ENCODE measurements around the gene HDAC8. TPM values are rescaled to one million over a fixed set of nuclear protein-coding genes. Genes with fewer than 3 reads are reported as not detected.

The HDAC8 gene
- total and polyA plus RNA-seq, 9 of the 15 experiments (the other 6 are each of a cell fraction or from before 2014, with no cell fraction given), result 18.9 to 53.8 (median 28.7) TPM

GRCh38 chrX:72307646-72308051, 265.0 kb downstream of the HDAC8 start:
- DNase-seq (ENCODE audit: extremely low read depth in 1 of 4, low spot score in 3 of 4) (peak in 1 of 4 experiments; percentile 2), ATAC-seq (no peak; the same call in 2 of the 3 replicates), FAIRE-seq (no peak)
- TF ChIP-seq MEF2A (IDR thresholded peaks at IDR 0.05; ENCODE audit: control insufficient read depth, low read depth, low read length) (no peak), CBX2 (IDR thresholded peaks at IDR 0.05; ENCODE audit: insufficient read depth, low read length, poor library complexity, severe bottlenecking) (no peak), ZNF609 (CRISPR knock-in tag; IDR thresholded peaks at IDR 0.05; ENCODE audit: borderline replicate concordance) (no peak), PHTF2 (CRISPR knock-in tag; IDR thresholded peaks at IDR 0.05) (no peak), U2AF2 (optimal IDR thresholded peaks at IDR 0.05; ENCODE audit: low read depth, low read length) (no peak), JUND (IDR thresholded peaks at IDR 0.05; ENCODE audit: borderline replicate concordance, low read depth, low read length) (no peak), JUND (tag; IDR thresholded peaks at IDR 0.05; ENCODE audit: borderline replicate concordance, low read depth, low read length) (no peak), KDM5B (IDR thresholded peaks at IDR 0.05; ENCODE audit: insufficient replicate concordance, low read depth, low read length) (no peak), SRSF9 (IDR thresholded peaks at IDR 0.05; ENCODE audit: borderline replicate concordance, low read depth, low read length) (no peak), KLF1 (tag; IDR thresholded peaks at IDR 0.05) (no peak), SIN3B (IDR thresholded peaks at IDR 0.05; ENCODE audit: low read depth) (no peak), KDM1A (IDR thresholded peaks at IDR 0.05) (no peak), ZNF444 (CRISPR knock-in tag; IDR thresholded peaks at IDR 0.05) (no peak), MEF2D (tag; conservative IDR thresholded peaks at IDR 0.05; ENCODE audit: low read depth) (no peak)
- H3K4me2 ChIP-seq (ENCODE audit: insufficient read depth, low read length), result 0 out of 2 replicates have a peak overlapping the region, but pooled peaks have one; percentile 5
- H3K4me3 ChIP-seq, result 0 out of 2 replicates have a peak overlapping the region, but pooled peaks have one; percentile 40
- in situ Hi-C loops (cut with MboI) (loop anchor here (25.0 kb wide), 1 partner anchor 230 kb away; no protein-coding TSS in a partner anchor), intact Hi-C loops (cut with micrococcal nuclease) (no loop called here)
- H3K9me1 ChIP-seq (ENCODE audit: control insufficient read depth, insufficient read depth, low read length), result no peaks in the 10 kb centered on the region
- H3K27ac ChIP-seq (ENCODE audit: extremely low read depth, low read depth, low read length), result no peak overlapping the region
- H4K20me1 ChIP-seq (replicated peaks; ENCODE audit: control insufficient read depth, insufficient read depth, low read length), result no peaks in the 10 kb centered on the region
- H3K36me3 ChIP-seq (ENCODE audit: control insufficient read depth, insufficient read depth, low read length), result no peaks in the 10 kb centered on the region
- no peaks in the 10 kb centered on the region for H3K9me3 ChIP-seq (replicated peaks; ENCODE audit: control insufficient read depth, insufficient read depth, low read depth, low read length)
- H2AFZ ChIP-seq (ENCODE audit: low read depth, low read length), result peak overlapping the region; percentile 38
- BruUV-seq (replicated peaks), result no TSS peak
- peak overlapping the region; percentile 49 to 88; a peak in 3 of 4 replicates for H3K9ac ChIP-seq (ENCODE audit: insufficient read depth in 1 of 2, low read depth in 2 of 2, low read length in 2 of 2)
- no peaks in the 10 kb centered on the region for H3K79me2 ChIP-seq (ENCODE audit: control insufficient read depth, insufficient read depth, low read length)
- peaks cover 2 to 37% of the 10 kb centered on the region in 2 experiments; a peak in 3 of 5 replicates for H3K4me1 ChIP-seq (replicated peaks in 1 of 2; ENCODE audit: control insufficient read depth in 2 of 2, insufficient read depth in 2 of 2, low read length in 2 of 2)
- 38% methylated on average over 11 of the region's 17 CpGs for WGBS (ENCODE audit: insufficient coverage, low coverage, missing lambda C conversion rate)
- ChIA-PET POLR2A (interaction anchor here (1.7 kb wide), 1 partner anchor 31 kb away, joined by 6 read pairs; the partner anchor contains the start of gene RPS4X), CTCF (ENCODE audit: low intra/inter-chr PET ratio) (no interaction called here)
- H3K27me3 ChIP-seq (ENCODE audit: control insufficient read depth in 2 of 2, insufficient read depth in 2 of 2, low read length in 2 of 2), result peaks cover 0 to 19% of the 10 kb centered on the region in 2 experiments; a peak in 1 of 5 replicates
